ENCODE results near the gene EMILIN3. TPM values are rescaled to one million over a fixed set of nuclear protein-coding genes. Genes with fewer than 3 reads are reported as not detected.

EMILIN3 gene
- total RNA-seq, 4 donors from 2014 or later: 1.8 to 84.6 (median 32.9) TPM

- H3K36me3 ChIP-seq: peaks cover 0 to 40% (median 0%) of the 10 kb centered on the region in 3 donors
- DNase-seq (ENCODE audit: low spot score in 2 of 2): no peak
- peaks cover 0 to 36% (median 5%) of the 10 kb centered on the region in 4 donors for H3K4me1 ChIP-seq
- H3K27me3 ChIP-seq: no peaks in the 10 kb centered on the region
- no peaks in the 10 kb centered on the region for H3K9me3 ChIP-seq
- WGBS, 2 donors: 91 to 94% methylated on average over 3 to 4 of the region's 4 CpGs
- TF ChIP-seq EP300 (IDR thresholded peaks at IDR 0.05): no peak
- TF ChIP-seq POLR2A (IDR thresholded peaks at IDR 0.05): no peak
- no peak for TF ChIP-seq CTCF (IDR thresholded peaks at IDR 0.05)
- H3K27ac ChIP-seq: no peak overlapping the region
- no peak overlapping the region for H3K4me3 ChIP-seq
These were observed 22.1 kb downstream of the EMILIN3 start for GRCh38 chr20:41344477-41344876.

- Histone ChIP-seq H3K27ac (no peak overlapping the region), H3K9me3 (no peaks in the 10 kb centered on the region), H3K4me3 (no peak overlapping the region), H3K27me3 (no peaks in the 10 kb centered on the region), H3K4me1 (peaks cover 0 to 37% (median 5%) of the 10 kb centered on the region in 4 donors), H3K36me3 (peaks cover 0 to 22% (median 0%) of the 10 kb centered on the region in 3 donors)
- WGBS, 2 donors: 90% methylated on average over 9 of the region's 9 CpGs
- TF ChIP-seq POLR2A (IDR thresholded peaks at IDR 0.05) (no peak), EP300 (IDR thresholded peaks at IDR 0.05) (no peak), CTCF (IDR thresholded peaks at IDR 0.05) (no peak)
- DNase-seq (ENCODE audit: low spot score in 2 of 2): no peak
These were observed 23.8 kb downstream of the EMILIN3 start for GRCh38 chr20:41342474-41343464.

DNA sequence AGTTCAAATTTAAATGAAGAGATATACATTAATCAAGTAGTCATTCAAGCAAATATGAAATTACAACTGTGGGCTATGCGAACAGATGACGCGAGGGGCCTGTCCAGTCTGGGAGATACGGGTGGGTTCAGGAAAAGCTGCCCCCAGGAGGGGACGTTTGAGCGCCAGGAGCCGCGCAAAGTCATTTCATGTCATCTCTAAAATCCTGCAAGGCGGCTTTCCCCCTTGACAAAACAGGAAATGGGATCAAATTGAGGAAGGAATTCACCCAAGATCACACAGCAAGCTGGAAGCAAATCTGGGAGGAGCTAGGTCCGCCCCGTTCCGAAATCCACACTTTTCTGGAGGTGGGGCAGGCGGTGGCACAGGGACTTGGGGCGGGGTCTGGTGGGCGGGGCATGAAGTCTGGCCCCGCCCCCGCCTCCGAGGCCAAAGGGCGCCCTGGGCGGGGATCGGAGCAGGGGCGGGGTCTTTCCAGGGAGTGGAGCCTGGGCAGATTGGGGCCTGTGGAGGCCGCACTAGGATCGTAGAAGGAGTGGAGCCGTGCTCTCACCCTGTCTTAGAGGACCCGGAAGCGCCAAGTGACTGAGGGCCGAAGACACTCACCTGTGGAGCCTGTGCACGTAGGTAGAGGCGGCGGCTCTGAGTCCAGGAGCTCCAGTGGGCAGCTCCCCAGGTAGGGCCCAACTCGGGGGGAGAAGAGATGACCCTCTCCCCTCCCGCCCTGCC, 26.1 kb downstream of the EMILIN3 start, which contains the start of gene LPIN3:
LPIN3 (plus strand) TSS at position 495 of the 729 bp plus-strand sequence. CDS start 4,983 bp downstream, outside the sequence.
- no peaks in the 10 kb centered on the region for H3K9me3 ChIP-seq
- H3K27me3 ChIP-seq: no peaks in the 10 kb centered on the region
- H3K27ac ChIP-seq: peak within 1 kb of the TSS; percentile 63 to 90 (median 80)
- TF ChIP-seq CTCF (IDR thresholded peaks at IDR 0.05) (peak in 3 of 5 experiments; percentile 21 to 56 (median 48)), EP300 (IDR thresholded peaks at IDR 0.05) (peak; percentile 36 to 76), POLR2A (IDR thresholded peaks at IDR 0.05) (peak; percentile 10 to 59)
- peaks cover 0 to 3% (median 0%) of the 10 kb centered on the region in 3 donors for H3K36me3 ChIP-seq
- H3K4me1 ChIP-seq: peaks cover 0 to 37% (median 5%) of the 10 kb centered on the region in 4 donors
- peak within 1 kb of the TSS; percentile 29 to 55 (median 42) for H3K4me3 ChIP-seq
- DNase-seq (ENCODE audit: low spot score in 2 of 2): peak; percentile 89 to 90
- 6 to 10% methylated on average over 29 to 31 of the region's 33 CpGs for WGBS, 2 donors

GRCh38 chr20:41339957-41340326, 26.7 kb downstream of the EMILIN3 start:
- H3K4me3 ChIP-seq: peak overlapping the region; percentile 26 to 55 (median 36)
- H3K27me3 ChIP-seq: no peaks in the 10 kb centered on the region
- DNase-seq (ENCODE audit: low spot score in 2 of 2): peak; percentile 79 to 89
- peaks cover 0 to 39% (median 6%) of the 10 kb centered on the region in 4 donors for H3K4me1 ChIP-seq
- 9 to 10% methylated on average over 20 to 25 of the region's 25 CpGs for WGBS, 2 donors
- no peak for TF ChIP-seq POLR2A (IDR thresholded peaks at IDR 0.05)
- TF ChIP-seq CTCF (IDR thresholded peaks at IDR 0.05): peak; percentile 97 to 100 (median 99)
- TF ChIP-seq EP300 (IDR thresholded peaks at IDR 0.05): peak in 1 of 2 donors; percentile 36
- no peaks in the 10 kb centered on the region for H3K9me3 ChIP-seq
- no peaks in the 10 kb centered on the region for H3K36me3 ChIP-seq
- peak overlapping the region; percentile 63 to 90 (median 80) for H3K27ac ChIP-seq
